TTC549 (cell line): Measurements from ENCODE around the gene CT55.
A peak's percentile ranks its signal among the peaks of the same experiment; 100 is the strongest.
"Not testable (repeated sequence)": the region's sequence is repeated elsewhere in the genome, so short reads cannot be mapped to it uniquely, and the experiment has no call there.

Experiments used
- FAIRE-seq: peaks from 2 replicates; lab custom pipeline; 2012; peaks lifted over from hg19 to GRCh38; lab: Jason Lieb, UNC

CT55 gene

GRCh38 chrX:135170877-135171519 lies at the start of gene CT55:
Gene CT55 (minus strand): TSS chrX:135171398. CDS start chrX:135171171, 227 bp downstream.
- FAIRE-seq = no peak

- no peak for FAIRE-seq
These were observed 42.1 kb upstream of the CT55 start for GRCh38 chrX:135213200-135213844.

- not testable (repeated sequence) for FAIRE-seq
These were observed 35.2 kb upstream of the CT55 start for GRCh38 chrX:135206427-135206826.

GRCh38 chrX:135200297-135200696 lies 29.1 kb upstream of the CT55 start:
- FAIRE-seq = no peak

GRCh38 chrX:135194684-135195083 lies 23.5 kb upstream of the CT55 start:
- no peak for FAIRE-seq

GRCh38 chrX:135193740-135194139 lies 22.5 kb upstream of the CT55 start:
- FAIRE-seq = no peak

- FAIRE-seq = no peak
These were observed 20.6 kb upstream of the CT55 start for GRCh38 chrX:135191838-135192237.

GRCh38 chrX:135185795-135186443 lies 14.7 kb upstream of the CT55 start:
- FAIRE-seq = no peak

GRCh38 chrX:135178636-135179035 lies 7.4 kb upstream of the CT55 start:
- no peak for FAIRE-seq

GRCh38 chrX:135170468-135170867 lies 730 bp downstream of the CT55 start:
- no peak for FAIRE-seq

GRCh38 chrX:135169534-135169933 lies 1.7 kb downstream of the CT55 start:
- FAIRE-seq = not testable (repeated sequence)

GRCh38 chrX:135168486-135168885 lies 2.7 kb downstream of the CT55 start:
- no peak for FAIRE-seq

- not testable (repeated sequence) for FAIRE-seq
These were observed 16.5 kb downstream of the CT55 start for GRCh38 chrX:135154688-135155087.

- FAIRE-seq = not testable (repeated sequence)
These were observed 45.1 kb downstream of the CT55 start for GRCh38 chrX:135126145-135126544.

GRCh38 chrX:135120056-135120576 lies 51.1 kb downstream of the CT55 start, which contains the start of gene ETDB:
Gene ETDB (minus strand): TSS chrX:135120526. CDS start chrX:135119261, 1,265 bp downstream.
- FAIRE-seq = not testable (repeated sequence)

- FAIRE-seq = not testable (repeated sequence)
These were observed 55.1 kb downstream of the CT55 start for GRCh38 chrX:135116064-135116463.

GRCh38 chrX:135114392-135114791 lies 56.8 kb downstream of the CT55 start:
- no peak for FAIRE-seq

GRCh38 chrX:135112743-135113142 lies 58.5 kb downstream of the CT55 start:
- FAIRE-seq = no peak

- peak; percentile 15 for FAIRE-seq
These were observed 59.0 kb downstream of the CT55 start for GRCh38 chrX:135112096-135112729.

- FAIRE-seq = no peak
These were observed 61.6 kb downstream of the CT55 start for GRCh38 chrX:135109554-135109953.
